Endothelial cell of umbilical vein (primary cell): ENCODE data around the gene SLC9A3. TPM values are rescaled to one million over a fixed set of nuclear protein-coding genes. Genes with fewer than 3 reads are reported as not detected.

Experiments
- BruUV-seq: library from RNA; stranded (reverse); fragments of 400-500 nt; replicated peaks from 2 replicates; lab custom pipeline; 2021; lab: Mats Ljungman, UMichigan
- CTCF ChIA-PET: fragments of 300-600, 350-600 bp; sonication (Branson Sonifier 250); formaldehyde crosslinking; loops from one replicate; lab custom pipeline; 2021; ENCODE audit warnings: antibody characterized with exemption, inconsistent platforms; lab: Charles Lee
- POLR2A ChIA-PET: fragments of 300-600, 350-600 bp; sonication (Branson Sonifier 250); formaldehyde crosslinking; loops from one replicate; lab custom pipeline; 2021; ENCODE audit warnings: antibody characterized with exemption, inconsistent platforms; lab: Charles Lee
- DNase-seq: peaks from one replicate; pipeline ENCODE4 v3.0.0-alpha.2; 2011; ENCODE audit warnings: low read depth, low spot score
- FAIRE-seq: peaks from 2 replicates; lab custom pipeline; 2011; peaks lifted over from hg19 to GRCh38; lab: Jason Lieb, UNC
- H2AFZ ChIP-seq: 2 replicates; pipeline ENCODE4 v1.6.0; 2012; ENCODE audit warnings: low read depth, low read length, control low read depth, inconsistent platforms
- H3K27ac ChIP-seq: 2 replicates; pipeline ENCODE4 v1.5.1; 2011; ENCODE audit warnings: low read depth, mild to moderate bottlenecking, control low read depth, low read length, moderate library complexity; ENCODE audit not compliant: insufficient read depth
- H3K27me3 ChIP-seq, 2 experiments: 2 replicates each; pipeline versions ENCODE4 v1.6.0 to v1.6.1; 2011; ENCODE audit warnings: low read length in 2 of 2, mixed read lengths in 1 of 2; ENCODE audit not compliant: control insufficient read depth in 2 of 2, insufficient read depth in 2 of 2
- H3K36me3 ChIP-seq, 2 experiments: 2 replicates in 1 of 2; 3 replicates in 1 of 2; pipeline ENCODE4 v1.5.1; 2011; ENCODE audit warnings: low read length in 2 of 2, mild to moderate bottlenecking in 1 of 2, moderate library complexity in 1 of 2; ENCODE audit not compliant: control insufficient read depth in 2 of 2, insufficient read depth in 2 of 2; ENCODE audit errors: extremely low read depth in 1 of 2
- H3K4me1 ChIP-seq: 3 replicates; pipeline ENCODE4 v1.5.1; 2011; ENCODE audit warnings: mild to moderate bottlenecking, low read length; ENCODE audit not compliant: control insufficient read depth, insufficient read depth; ENCODE audit errors: extremely low read depth
- H3K4me2 ChIP-seq: 2 replicates; pipeline ENCODE4 v1.6.1; 2011; ENCODE audit warnings: low read length, control low read depth, mixed read lengths; ENCODE audit not compliant: insufficient read depth
- H3K4me3 ChIP-seq, 3 experiments: fragments of 200-600 bp in 1 of 3; sonication (generic), shearing (Covaris generic) in 1 of 3; replicated peaks in 1 of 3; 2 replicates each; pipeline ENCODE4 v1.5.1; 2011 to 2016; ENCODE audit warnings: control low read depth in 3 of 3, low read length in 3 of 3, mild to moderate bottlenecking in 2 of 3, inconsistent platforms in 1 of 3, low read depth in 1 of 3, moderate library complexity in 1 of 3; ENCODE audit not compliant: insufficient read depth in 1 of 3
- H3K79me2 ChIP-seq: 2 replicates; pipeline ENCODE4 v1.6.0; 2012; ENCODE audit warnings: low read length, inconsistent platforms; ENCODE audit not compliant: control insufficient read depth, insufficient read depth
- H3K9ac ChIP-seq: replicated peaks from 2 replicates; pipeline ENCODE3; 2011; ENCODE audit warnings: low read length, control low read depth; ENCODE audit not compliant: insufficient read depth; ENCODE audit errors: extremely low read depth
- H3K9me1 ChIP-seq: replicated peaks from 3 replicates; pipeline ENCODE4 v1.6.0; 2011; ENCODE audit warnings: mild to moderate bottlenecking, low read length; ENCODE audit not compliant: control insufficient read depth, insufficient read depth; ENCODE audit errors: extremely low read depth
- H3K9me3 ChIP-seq: replicated peaks from 2 replicates; pipeline ENCODE4 v1.5.1; 2012; ENCODE audit warnings: low read length, inconsistent platforms; ENCODE audit not compliant: control insufficient read depth, insufficient read depth
- H4K20me1 ChIP-seq: replicated peaks from 2 replicates; pipeline ENCODE3; 2011; ENCODE audit warnings: mild to moderate bottlenecking, low read length; ENCODE audit not compliant: control insufficient read depth, insufficient read depth; ENCODE audit errors: extremely low read depth
- CTCF ChIP-seq, 2 donors: IDR thresholded peaks; 1 replicate in 1 of 2; 2 replicates in 1 of 2; pipeline ENCODE4 v1.5.1; 2011; ENCODE audit warnings: low read length in 2 of 2, mild to moderate bottlenecking in 2 of 2, moderate library complexity in 2 of 2, control low read depth in 1 of 2, inconsistent platforms in 1 of 2, low read depth in 1 of 2; ENCODE audit not compliant: insufficient read depth in 1 of 2; ENCODE audit errors: extremely low read depth in 1 of 2
- EZH2 ChIP-seq: IDR thresholded peaks from 2 replicates; pipeline ENCODE4 v1.6.1; 2012; ENCODE audit warnings: borderline replicate concordance, low read depth, mild to moderate bottlenecking, moderate library complexity, low read length, inconsistent platforms; ENCODE audit not compliant: severe bottlenecking
- FOS ChIP-seq: IDR thresholded peaks from 2 replicates; pipeline ENCODE4 v1.6.1; 2011; ENCODE audit warnings: mild to moderate bottlenecking, low read length, moderate library complexity, borderline replicate concordance; ENCODE audit not compliant: insufficient read depth
- GATA2 ChIP-seq: IDR thresholded peaks from 2 replicates; pipeline ENCODE4 v1.7.0; 2011; ENCODE audit warnings: low read depth, mild to moderate bottlenecking, moderate library complexity, mixed read lengths, low read length; ENCODE audit not compliant: insufficient read length, insufficient read depth
- JUN ChIP-seq: IDR thresholded peaks from 2 replicates; pipeline ENCODE4 v1.6.1; 2011; ENCODE audit warnings: borderline replicate concordance, low read depth; ENCODE audit not compliant: insufficient read length, insufficient read depth
- MYC ChIP-seq: IDR thresholded peaks from one replicate; pipeline ENCODE4 v1.6.1; 2011; ENCODE audit warnings: mild to moderate bottlenecking, low read depth, low read length
- POLR2A ChIP-seq: IDR thresholded peaks from 2 replicates; pipeline ENCODE4 v1.6.1; 2012; ENCODE audit warnings: low read depth, mild to moderate bottlenecking, control low read depth, low read length
- POLR2AphosphoS5 ChIP-seq: IDR thresholded peaks from 2 replicates; pipeline ENCODE4 v1.6.1; 2012; ENCODE audit warnings: low read depth, mild to moderate bottlenecking, control low read depth, low read length, moderate library complexity; ENCODE audit not compliant: insufficient read depth
- dilution Hi-C: fragments of 300-500 bp; cut with MboI; formaldehyde crosslinking; loops from one replicate; pipeline ENCODE4 v1.15.0; 2019; ENCODE audit warnings: low sequenced_read_pairs; ENCODE audit not compliant: extremely low pct_ligation_motif_present
- intact Hi-C: fragments of 100-400 bp; cut with micrococcal nuclease; formaldehyde crosslinking; loops from one replicate; pipeline ENCODE4 v1.10.0; 2022
- polyA plus RNA-seq, 4 experiments: library from polyadenylated mRNA; depleted of rRNA in 3 of 4; stranded (reverse) in 3 of 4; unstranded in 1 of 4; fragments of >200 nt; gene quantifications; 2 replicates each; pipeline versions ENCODE4 v1.2.1 to v1.2.3, GENCODE V29; 2011 to 2012; ENCODE audit warnings: missing spikeins in 1 of 4
- total RNA-seq: library from RNA; stranded (reverse); gene quantifications from 2 replicates; pipeline ENCODE4 v1.2.3, GENCODE V29; 2021
- TF ChIP-seq, protein P1 (sequence below): IDR thresholded peaks from 2 replicates; pipeline ENCODE4 v1.6.1; 2011; ENCODE audit not compliant: insufficient read depth, insufficient read length

The SLC9A3 gene
- total and polyA plus RNA-seq, 2 donors (not counting 3 experiments of a cell fraction or from before 2014, with no cell fraction given) = 0.79 to 0.82 TPM

GRCh38 chr5:463952-464351, 60.3 kb downstream of the SLC9A3 start:
- H3K27me3 ChIP-seq = no peaks in the 10 kb centered on the region
- FAIRE-seq (no peak), DNase-seq (no peak)
- POLR2A ChIA-PET = no interaction called here
- H3K27ac ChIP-seq = no peak overlapping the region
- no peaks in the 10 kb centered on the region for H3K4me1 ChIP-seq
- H3K4me3 ChIP-seq = no peak overlapping the region
- peaks cover 5 to 33% of the 10 kb centered on the region in 2 experiments for H3K36me3 ChIP-seq
- no peak overlapping the region for H3K9ac ChIP-seq
- TF ChIP-seq POLR2A = no peak
- TF ChIP-seq GATA2 = no peak
- no peak for TF ChIP-seq FOS
- TF ChIP-seq JUN = no peak
- TF ChIP-seq, protein P1, sequence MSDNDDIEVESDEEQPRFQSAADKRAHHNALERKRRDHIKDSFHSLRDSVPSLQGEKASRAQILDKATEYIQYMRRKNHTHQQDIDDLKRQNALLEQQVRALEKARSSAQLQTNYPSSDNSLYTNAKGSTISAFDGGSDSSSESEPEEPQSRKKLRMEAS = no peak
- TF ChIP-seq CTCF (IDR thresholded peaks at IDR 0.05; ENCODE audit: extremely low read depth in 1 of 2, insufficient read depth in 1 of 2, low read depth in 1 of 2, low read length in 2 of 2) = no peak
- TF ChIP-seq POLR2AphosphoS5 = no peak
- no peak for TF ChIP-seq EZH2
- no peak for TF ChIP-seq MYC
- dilution Hi-C loops = no loop called here
- no peaks in the 10 kb centered on the region for H3K9me3 ChIP-seq
- H2AFZ ChIP-seq = no peak overlapping the region
- no peaks in the 10 kb centered on the region for H3K9me1 ChIP-seq
- BruUV-seq = no TSS peak
- CTCF ChIA-PET = interaction anchor here (1.5 kb wide), 1 partner anchor 33 kb away, joined by 3 read pairs; no protein-coding TSS in a partner anchor
- no peaks in the 10 kb centered on the region for H3K79me2 ChIP-seq
- intact Hi-C loops = no loop called here
- no peaks in the 10 kb centered on the region for H4K20me1 ChIP-seq
- no peak overlapping the region for H3K4me2 ChIP-seq
